Lung (tissue), 10 donors: ENCODE data around the gene LRWD1. TPM values are rescaled to one million over a fixed set of nuclear protein-coding genes. Genes with fewer than 3 reads are reported as not detected.
"Not testable (repeated sequence)": the region's sequence is repeated elsewhere in the genome, so short reads cannot be mapped to it uniquely, and the experiment has no call there.

Experiments
- ATAC-seq: fragments of 200-7000 bp; cut with Tn5 transposase; one replicate; pipeline ENCODE4 v1.9.1; 2020; ENCODE audit warnings: moderate number of reproducible peaks; ENCODE audit not compliant: insufficient read depth, low FRiP score
- DNase-seq, 3 donors: peaks; one replicate each; pipeline ENCODE4 v3.0.0-alpha.2; 2013 to 2017
- H3K27ac ChIP-seq, 2 donors: one replicate each; pipeline ENCODE4 v1.5.1; 2013; ENCODE audit warnings: mild to moderate bottlenecking in 2 of 2, moderate library complexity in 2 of 2, control low read depth in 1 of 2, inconsistent platforms in 1 of 2, low read depth in 1 of 2, low read length in 1 of 2
- H3K27me3 ChIP-seq, 3 donors: one replicate each; pipeline ENCODE4 v1.5.1; 2013; ENCODE audit warnings: low read length in 2 of 3; ENCODE audit not compliant: control insufficient read depth in 3 of 3, insufficient read depth in 3 of 3
- H3K36me3 ChIP-seq, 4 donors: one replicate each; pipeline ENCODE4 v1.5.1; 2013; ENCODE audit warnings: low read length in 4 of 4, mild to moderate bottlenecking in 1 of 4, moderate library complexity in 1 of 4; ENCODE audit not compliant: control insufficient read depth in 4 of 4, insufficient read depth in 4 of 4
- H3K4me1 ChIP-seq, 5 donors: one replicate each; pipeline ENCODE4 v1.5.1; 2013; ENCODE audit warnings: low read length in 5 of 5, mild to moderate bottlenecking in 2 of 5, moderate library complexity in 1 of 5; ENCODE audit not compliant: control insufficient read depth in 5 of 5, insufficient read depth in 5 of 5
- H3K4me3 ChIP-seq: one replicate; pipeline ENCODE4 v1.5.1; 2013; ENCODE audit warnings: mild to moderate bottlenecking, control low read depth, moderate library complexity
- H3K9ac ChIP-seq, 2 donors: one replicate each; pipeline ENCODE4 v1.5.1; 2013; ENCODE audit warnings: low read length in 2 of 2, control low read depth in 1 of 2; ENCODE audit not compliant: insufficient read depth in 1 of 2
- H3K9me3 ChIP-seq, 4 donors: one replicate each; pipeline ENCODE4 v1.5.1; 2013; ENCODE audit warnings: low read length in 3 of 4, mild to moderate bottlenecking in 1 of 4, moderate library complexity in 1 of 4; ENCODE audit not compliant: control insufficient read depth in 4 of 4, insufficient read depth in 3 of 4
- WGBS, 2 donors: extraction: QIAGEN DNeasy Blood & Tissue Kit; methylation state at CpG; one replicate each; pipeline ENCODE4 v1.1.7; 2013; 5-methylcytosine and 5-hydroxymethylcytosine counted together
- polyA plus RNA-seq, 2 donors: library from polyadenylated mRNA; stranded (reverse); fragments of 200-250 nt; gene quantifications; one replicate each; pipeline ENCODE4 v1.2.1, GENCODE V29; 2013
- total RNA-seq, 2 donors: library from RNA; depleted of rRNA in 1 of 2; stranded (reverse); fragments of >200 nt in 1 of 2; gene quantifications; one replicate each; pipeline ENCODE4 v1.2.1, GENCODE V29; 2014 to 2021
- donor health status: Bipolar disorder and iron deficiency.
- donor health status: healthy.
- donor health status: DM: yes; HTN: yes; CAD: no.

Gene LRWD1
- total and polyA plus RNA-seq, 4 donors: 12.3 to 31.5 (median 25.9) TPM

DNA sequence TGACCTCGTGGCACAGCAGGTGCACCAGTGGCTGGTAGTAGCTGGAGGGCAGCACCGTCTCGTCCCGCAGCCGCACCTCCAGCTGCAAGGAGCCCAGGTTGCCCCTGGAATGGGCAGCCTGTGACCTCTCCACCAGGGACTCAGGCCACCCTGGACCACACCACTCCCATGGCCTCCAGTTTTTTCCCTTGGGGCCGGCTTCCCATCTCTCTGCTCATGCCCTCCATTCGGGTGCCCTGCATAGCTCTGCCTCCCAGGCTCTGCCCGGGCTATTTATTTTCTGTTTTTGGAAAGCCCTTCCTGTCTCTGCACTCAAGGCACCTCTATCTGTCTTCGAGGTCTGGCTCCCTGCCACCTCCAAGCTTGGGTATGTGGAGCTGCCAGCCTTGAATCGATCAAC lies 32.1 kb downstream of the LRWD1 start:
- H3K4me1 ChIP-seq, H3K27ac ChIP-seq, DNase-seq, H3K9ac ChIP-seq, H3K9me3 ChIP-seq, ATAC-seq, H3K4me3 ChIP-seq, H3K36me3 ChIP-seq, H3K27me3 ChIP-seq: not testable (repeated sequence)
- WGBS, 2 donors: 65 to 67% methylated on average over 3 of the region's 10 CpGs

DNA sequence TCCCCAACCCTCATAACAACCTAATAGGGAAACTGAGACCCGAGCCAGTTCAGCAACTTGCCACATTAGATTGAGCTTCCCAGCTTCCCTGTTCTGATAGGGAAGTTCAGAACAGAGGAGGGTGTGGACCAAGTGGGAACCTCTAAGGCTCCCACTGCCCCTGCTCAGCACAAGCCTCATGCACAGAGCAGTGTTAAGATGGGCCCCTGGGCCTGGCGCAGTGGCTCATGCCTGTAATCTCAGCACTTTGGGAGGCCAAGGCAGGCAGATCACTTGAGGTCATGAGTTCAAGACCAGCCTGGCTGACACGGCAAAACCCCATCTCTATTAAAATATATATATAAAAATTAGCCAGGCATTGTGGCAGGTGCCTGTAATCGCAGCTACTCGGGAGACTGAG lies 32.5 kb downstream of the LRWD1 start:
- H3K9me3 ChIP-seq, H3K27me3 ChIP-seq, H3K4me3 ChIP-seq, H3K9ac ChIP-seq, H3K4me1 ChIP-seq, H3K36me3 ChIP-seq, ATAC-seq, H3K27ac ChIP-seq, DNase-seq: not testable (repeated sequence)
- 73 to 93% methylated on average over 1 of the region's 5 CpGs for WGBS, 2 donors

DNA sequence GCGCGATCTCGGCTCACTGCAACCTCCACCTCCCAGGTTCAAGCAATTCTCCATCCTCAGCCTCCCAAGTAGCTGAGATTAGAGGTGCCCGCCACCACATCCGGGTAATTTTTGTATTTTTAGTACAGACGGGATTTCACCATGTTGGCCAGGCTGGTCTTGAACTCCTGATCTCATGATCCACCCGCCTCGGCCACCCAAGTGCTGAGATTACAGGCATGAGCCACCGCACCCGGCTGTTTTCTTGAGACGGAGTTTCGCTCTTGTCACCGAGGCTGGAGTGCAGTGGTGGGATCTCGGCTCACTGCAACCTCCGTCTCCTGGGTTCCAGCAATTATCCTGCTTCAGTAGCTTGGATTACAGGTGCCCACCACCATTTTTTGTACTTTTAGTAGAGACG lies 33.5 kb downstream of the LRWD1 start:
- not testable (repeated sequence) for H3K4me1 ChIP-seq, H3K27ac ChIP-seq, H3K9ac ChIP-seq, ATAC-seq, DNase-seq, H3K36me3 ChIP-seq, H3K4me3 ChIP-seq, H3K27me3 ChIP-seq, H3K9me3 ChIP-seq
- WGBS, 2 donors: 90 to 98% methylated on average over 11 of the region's 16 CpGs

DNA sequence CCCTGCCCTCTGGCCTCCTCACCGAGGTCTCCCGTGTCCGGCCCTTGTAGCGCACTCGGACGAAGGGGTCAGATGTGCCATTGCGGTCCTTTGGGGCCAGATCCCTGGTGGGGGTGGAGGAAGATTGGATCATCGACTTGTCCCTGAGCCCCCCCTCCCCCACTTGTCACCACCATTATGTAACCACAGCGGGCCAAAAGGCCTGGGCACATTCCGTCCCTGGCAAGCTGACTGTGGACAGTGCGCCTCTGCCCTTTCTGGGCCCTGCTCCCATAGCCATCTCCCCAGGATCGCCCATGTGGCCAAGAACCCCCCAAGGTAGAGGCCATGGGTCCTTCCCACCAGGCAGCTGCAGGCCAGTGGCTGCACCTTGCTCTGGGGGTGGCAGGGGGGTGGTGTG lies 38.4 kb downstream of the LRWD1 start:
- not testable (repeated sequence) for H3K4me1 ChIP-seq, H3K36me3 ChIP-seq, H3K4me3 ChIP-seq, H3K9me3 ChIP-seq, H3K27me3 ChIP-seq, H3K9ac ChIP-seq, ATAC-seq, DNase-seq, H3K27ac ChIP-seq
- WGBS, 2 donors: no CpG with 5 or more reads among the region's 12 CpGs

DNA sequence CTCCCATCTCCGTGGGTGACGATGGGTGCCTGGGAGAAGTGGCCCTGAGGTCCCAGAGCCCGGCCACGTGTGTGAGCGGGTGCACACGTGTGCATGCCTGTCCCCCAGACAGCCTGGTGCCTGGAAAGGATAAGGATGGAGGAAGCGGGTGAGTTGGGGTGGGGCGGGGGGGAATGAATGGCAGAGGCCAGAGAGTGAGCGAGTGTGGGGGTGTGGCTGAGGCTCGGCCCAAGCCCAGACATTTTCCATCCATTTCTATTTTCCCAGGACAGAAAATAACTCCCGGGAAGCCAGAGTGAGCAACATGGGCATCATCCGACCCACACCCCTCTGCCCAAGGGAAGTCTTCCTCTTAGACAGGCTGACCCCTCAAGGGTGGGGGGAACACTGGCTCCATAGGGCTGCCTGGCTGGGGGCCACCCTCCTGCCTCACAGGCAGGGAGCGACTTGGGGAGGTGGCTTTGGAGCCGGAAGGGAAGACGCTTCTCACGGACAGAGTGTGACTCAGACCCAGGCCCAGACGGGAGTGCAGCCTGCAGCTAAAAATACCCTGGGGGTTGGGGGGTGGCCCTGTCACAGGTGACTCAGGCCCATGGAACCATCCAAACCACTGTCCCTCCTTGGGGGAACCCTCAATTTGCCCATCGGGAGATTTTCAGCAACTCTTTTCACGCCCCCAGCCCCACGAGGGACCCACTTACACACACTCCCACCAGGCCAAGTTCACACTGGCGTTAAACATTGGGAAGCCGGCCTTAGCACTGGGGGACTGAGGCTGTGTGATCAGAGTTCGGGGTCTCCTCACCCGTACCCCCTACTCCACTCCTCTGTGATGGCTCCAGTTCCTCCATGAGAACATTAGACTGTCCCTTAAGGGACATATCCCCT lies 40.8 kb downstream of the LRWD1 start:
- not testable (repeated sequence) for H3K27ac ChIP-seq, H3K9me3 ChIP-seq, ATAC-seq, H3K4me3 ChIP-seq, DNase-seq, H3K9ac ChIP-seq, H3K4me1 ChIP-seq, H3K36me3 ChIP-seq, H3K27me3 ChIP-seq
- WGBS, 2 donors: 88 to 92% methylated on average over 5 of the region's 24 CpGs

DNA sequence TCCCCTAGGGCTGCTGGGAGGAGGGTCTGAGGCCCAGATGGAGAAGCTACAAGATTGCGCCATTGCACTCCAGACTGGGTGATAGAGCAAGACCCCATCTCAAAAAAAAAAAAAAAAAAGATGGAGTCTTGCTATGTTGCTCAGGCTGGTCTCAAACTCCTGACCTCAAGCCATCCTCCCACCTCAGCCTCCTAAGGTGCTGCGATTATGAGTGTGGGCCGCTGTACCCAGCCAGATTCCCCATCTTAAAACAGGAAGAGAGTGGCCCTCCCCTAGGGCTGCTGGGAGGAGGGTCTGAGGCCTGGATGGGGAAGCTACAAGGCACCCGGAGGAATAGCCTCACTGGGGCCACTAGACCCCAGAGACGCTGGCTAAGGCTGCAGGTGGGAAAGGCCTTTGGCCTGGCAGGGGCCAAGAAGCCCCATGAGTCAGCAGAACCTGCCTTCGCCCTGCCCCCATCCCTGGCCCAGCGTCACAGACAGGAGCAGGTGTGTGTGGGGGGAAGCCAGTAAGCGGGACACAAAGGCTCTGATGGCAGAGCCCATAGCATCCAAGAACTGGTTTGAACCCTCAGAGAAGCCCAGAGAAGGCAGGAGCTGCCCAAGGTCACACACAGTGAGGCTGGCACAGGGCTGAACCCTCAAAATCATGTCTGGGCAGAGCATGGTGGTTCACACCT lies 42.8 kb downstream of the LRWD1 start:
- H3K4me1 ChIP-seq, DNase-seq, H3K9ac ChIP-seq, ATAC-seq, H3K27ac ChIP-seq, H3K4me3 ChIP-seq, H3K9me3 ChIP-seq, H3K36me3 ChIP-seq, H3K27me3 ChIP-seq: not testable (repeated sequence)
- 58 to 79% methylated on average over 2 of the region's 8 CpGs for WGBS, 2 donors

DNA sequence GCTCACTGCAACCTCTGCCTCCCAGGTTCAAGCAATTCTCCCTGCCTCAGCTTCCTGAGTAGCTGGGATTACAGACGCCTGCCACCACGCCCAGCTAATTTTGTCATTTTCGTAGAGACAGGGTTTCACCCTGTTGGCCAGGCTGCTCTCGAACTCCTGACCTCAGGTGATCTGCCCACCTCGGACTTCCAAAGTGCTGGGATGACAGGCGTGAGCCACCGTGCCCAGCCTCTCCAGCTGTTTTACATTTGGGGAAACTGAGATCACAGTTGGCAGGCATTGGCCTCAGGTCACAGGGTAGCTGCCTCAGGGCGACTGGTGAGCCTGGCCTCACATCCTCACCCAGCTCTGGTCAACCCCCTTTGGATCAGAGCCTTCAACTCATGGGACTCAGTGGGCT lies 45.8 kb downstream of the LRWD1 start:
- H3K9ac ChIP-seq, ATAC-seq, H3K4me3 ChIP-seq, H3K4me1 ChIP-seq, H3K36me3 ChIP-seq, H3K27ac ChIP-seq, H3K27me3 ChIP-seq, H3K9me3 ChIP-seq, DNase-seq: not testable (repeated sequence)
- WGBS, 2 donors: 70 to 77% methylated on average over 4 to 5 of the region's 8 CpGs

DNA sequence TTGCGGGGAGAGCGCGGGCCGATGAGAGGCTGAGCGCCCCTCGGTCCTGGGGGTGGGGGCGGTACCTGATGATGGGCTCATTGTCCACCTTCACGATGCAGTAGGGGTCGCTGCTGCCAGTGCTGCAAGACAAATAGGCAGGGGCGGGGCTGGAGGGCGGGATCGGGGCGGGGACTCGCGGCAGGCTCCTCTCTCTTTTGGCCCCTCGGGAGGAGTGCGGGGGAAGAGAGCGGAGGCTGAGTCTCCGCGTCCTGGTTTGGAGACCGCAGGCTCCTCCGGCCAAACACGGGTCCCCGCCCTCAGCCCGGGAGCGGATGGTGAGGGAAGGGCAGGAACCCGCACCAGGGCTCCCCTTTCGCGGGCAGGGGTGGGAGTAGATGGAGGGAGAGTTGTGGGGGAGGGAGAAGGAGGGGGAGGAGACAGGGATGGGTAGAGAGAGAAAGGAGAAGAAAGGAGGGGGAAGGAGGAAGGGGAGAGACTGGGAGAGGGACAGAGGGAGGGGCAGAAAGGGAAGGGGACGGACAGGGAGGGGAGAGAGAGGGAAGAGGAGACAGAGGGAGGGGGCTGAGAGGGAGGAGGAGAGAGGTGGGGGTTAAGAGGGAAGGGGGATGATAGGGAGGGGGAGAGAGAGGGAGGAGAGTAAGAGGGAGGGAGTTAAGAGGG lies 47.2 kb downstream of the LRWD1 start:
- H3K27me3 ChIP-seq, H3K9me3 ChIP-seq, H3K4me1 ChIP-seq, DNase-seq, H3K9ac ChIP-seq, H3K27ac ChIP-seq, H3K36me3 ChIP-seq, H3K4me3 ChIP-seq: not testable (repeated sequence)
- ATAC-seq: peak; percentile 48
- no CpG with 5 or more reads among the region's 30 CpGs for WGBS, 2 donors
